SK-N-SH treated with all-trans-retinoic acid at 6 μM for 48 hours (cell line): ENCODE results near the gene COL6A2.
"Not testable (repeated sequence)": the region's sequence is repeated elsewhere in the genome, so short reads cannot be mapped to it uniquely, and the experiment has no call there.

Experiments used
- ATAC-seq: fragments of 200-7000 bp; cut with Tn5 transposase; 3 replicates; pipeline ENCODE4 v1.9.1; 2020; ENCODE audit warnings: mild to moderate bottlenecking, moderate library complexity
- BACH2 ChIP-seq: fragments of 250-450 bp; sonication (Bioruptor Pico); IDR thresholded peaks from 2 replicates; pipeline ENCODE4 v1.9.0; 2021; ENCODE audit warnings: mild to moderate bottlenecking, borderline replicate concordance
- CSRNP3 ChIP-seq: fragments of 250-450 bp; sonication (Bioruptor Pico); IDR thresholded peaks from 2 replicates; pipeline ENCODE4 v1.5.1; 2021; ENCODE audit warnings: mild to moderate bottlenecking, moderate library complexity
- ESRRG ChIP-seq: fragments of 250-450 bp; sonication (Bioruptor Pico); IDR thresholded peaks from 2 replicates; pipeline ENCODE4 v1.6.1; 2021; ENCODE audit warnings: mild to moderate bottlenecking
- GLIS3 ChIP-seq: fragments of 250-450 bp; sonication (Bioruptor Pico); IDR thresholded peaks from 2 replicates; pipeline ENCODE4 v1.5.0; 2020; ENCODE audit warnings: mild to moderate bottlenecking, moderate library complexity
- ISL1 ChIP-seq: fragments of 250-450 bp; sonication (Bioruptor Pico); IDR thresholded peaks from 2 replicates; pipeline ENCODE4 v2.1.2; 2022; ENCODE audit warnings: mild to moderate bottlenecking, moderate library complexity
- PPARA ChIP-seq: fragments of 250-450 bp; sonication (Bioruptor Pico); IDR thresholded peaks from 2 replicates; pipeline ENCODE4 v1.5.0; 2020; ENCODE audit warnings: mild to moderate bottlenecking, borderline replicate concordance
- RARB ChIP-seq: fragments of 250-450 bp; sonication (Bioruptor Pico); IDR thresholded peaks from 2 replicates; pipeline ENCODE4 v1.8.0; 2021; ENCODE audit warnings: mild to moderate bottlenecking, moderate library complexity
- SNAI2 ChIP-seq: fragments of 250-450 bp; sonication (Bioruptor Pico); IDR thresholded peaks from 2 replicates; pipeline ENCODE4 v1.5.0; 2020; ENCODE audit warnings: mild to moderate bottlenecking, moderate library complexity
- TCF4 ChIP-seq: fragments of 250-450 bp; sonication (Bioruptor Pico); IDR thresholded peaks from 2 replicates; pipeline ENCODE4 v1.8.0; 2021; ENCODE audit warnings: mild to moderate bottlenecking, moderate library complexity, borderline replicate concordance
- ZC3H10 ChIP-seq: fragments of 250-450 bp; sonication (Bioruptor Pico); IDR thresholded peaks from 2 replicates; pipeline ENCODE4 v1.5.1; 2021; ENCODE audit warnings: mild to moderate bottlenecking, moderate library complexity
- ZFP3 ChIP-seq: fragments of 250-450 bp; sonication (Bioruptor Pico); IDR thresholded peaks from 2 replicates; pipeline ENCODE4 v1.5.0; 2020; ENCODE audit warnings: mild to moderate bottlenecking, moderate library complexity
- ZFP30 ChIP-seq: fragments of 450-650 bp; formaldehyde crosslinking; IDR thresholded peaks from 2 replicates; pipeline ENCODE4 v1.5.0; 2022; ENCODE audit warnings: mild to moderate bottlenecking, moderate library complexity
- ZNF565 ChIP-seq: fragments of 450-650 bp; formaldehyde crosslinking; conservative IDR thresholded peaks from 2 replicates; pipeline ENCODE4 v1.5.0; 2020; ENCODE audit warnings: low read depth, mild to moderate bottlenecking, moderate library complexity
- ZNF70 ChIP-seq: fragments of 450-650 bp; formaldehyde crosslinking; IDR thresholded peaks from 2 replicates; pipeline ENCODE4 v1.5.0; 2020; ENCODE audit warnings: mild to moderate bottlenecking, moderate library complexity
- ZNF8 ChIP-seq: fragments of 450-650 bp; formaldehyde crosslinking; IDR thresholded peaks from 2 replicates; pipeline ENCODE4 v1.5.0; 2020; ENCODE audit warnings: mild to moderate bottlenecking, moderate library complexity
- TF ChIP-seq, protein P1 (sequence below): fragments of 250-450 bp; sonication (Bioruptor Pico); IDR thresholded peaks from 2 replicates; pipeline ENCODE4 v1.8.0; 2021; ENCODE audit warnings: low read depth, mild to moderate bottlenecking, moderate library complexity, borderline replicate concordance
- TF ChIP-seq, protein P2 (sequence below): fragments of 250-450 bp; sonication (Bioruptor Pico); IDR thresholded peaks from 2 replicates; pipeline ENCODE4 v1.5.1; 2020; ENCODE audit warnings: low read depth, mild to moderate bottlenecking, moderate library complexity
- TF ChIP-seq, protein P3 (sequence below): fragments of 250-450 bp; sonication (Bioruptor Pico); IDR thresholded peaks from 2 replicates; pipeline ENCODE4 v1.5.0; 2020; ENCODE audit warnings: mild to moderate bottlenecking, moderate library complexity
- TF ChIP-seq, protein P4 (sequence below): fragments of 250-450 bp; sonication (Bioruptor Pico); IDR thresholded peaks from 2 replicates; pipeline ENCODE4 v1.8.0; 2020; ENCODE audit warnings: mild to moderate bottlenecking, moderate library complexity, borderline replicate concordance

The COL6A2 gene

GRCh38 chr21:46100426-46100825 lies 2.5 kb downstream of the COL6A2 start:
- TF ChIP-seq ZNF70 (CRISPR knock-in tag), result no peak
- TF ChIP-seq SNAI2 (CRISPR knock-in tag), result no peak
- TF ChIP-seq, protein P1, sequence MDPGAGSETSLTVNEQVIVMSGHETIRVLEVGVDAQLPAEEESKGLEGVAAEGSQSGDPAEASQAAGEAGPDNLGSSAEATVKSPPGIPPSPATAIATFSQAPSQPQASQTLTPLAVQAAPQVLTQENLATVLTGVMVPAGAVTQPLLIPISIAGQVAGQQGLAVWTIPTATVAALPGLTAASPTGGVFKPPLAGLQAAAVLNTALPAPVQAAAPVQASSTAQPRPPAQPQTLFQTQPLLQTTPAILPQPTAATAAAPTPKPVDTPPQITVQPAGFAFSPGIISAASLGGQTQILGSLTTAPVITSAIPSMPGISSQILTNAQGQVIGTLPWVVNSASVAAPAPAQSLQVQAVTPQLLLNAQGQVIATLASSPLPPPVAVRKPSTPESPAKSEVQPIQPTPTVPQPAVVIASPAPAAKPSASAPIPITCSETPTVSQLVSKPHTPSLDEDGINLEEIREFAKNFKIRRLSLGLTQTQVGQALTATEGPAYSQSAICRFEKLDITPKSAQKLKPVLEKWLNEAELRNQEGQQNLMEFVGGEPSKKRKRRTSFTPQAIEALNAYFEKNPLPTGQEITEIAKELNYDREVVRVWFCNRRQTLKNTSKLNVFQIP (CRISPR knock-in tag), result no peak
- no peak for ATAC-seq

GRCh38 chr21:46100906-46101305 lies 3.0 kb downstream of the COL6A2 start:
- no peak for ATAC-seq
- no peak for TF ChIP-seq BACH2 (CRISPR knock-in tag)
- TF ChIP-seq TCF4 (CRISPR knock-in tag), result no peak
- TF ChIP-seq CSRNP3 (CRISPR knock-in tag), result no peak
- TF ChIP-seq, protein P2, sequence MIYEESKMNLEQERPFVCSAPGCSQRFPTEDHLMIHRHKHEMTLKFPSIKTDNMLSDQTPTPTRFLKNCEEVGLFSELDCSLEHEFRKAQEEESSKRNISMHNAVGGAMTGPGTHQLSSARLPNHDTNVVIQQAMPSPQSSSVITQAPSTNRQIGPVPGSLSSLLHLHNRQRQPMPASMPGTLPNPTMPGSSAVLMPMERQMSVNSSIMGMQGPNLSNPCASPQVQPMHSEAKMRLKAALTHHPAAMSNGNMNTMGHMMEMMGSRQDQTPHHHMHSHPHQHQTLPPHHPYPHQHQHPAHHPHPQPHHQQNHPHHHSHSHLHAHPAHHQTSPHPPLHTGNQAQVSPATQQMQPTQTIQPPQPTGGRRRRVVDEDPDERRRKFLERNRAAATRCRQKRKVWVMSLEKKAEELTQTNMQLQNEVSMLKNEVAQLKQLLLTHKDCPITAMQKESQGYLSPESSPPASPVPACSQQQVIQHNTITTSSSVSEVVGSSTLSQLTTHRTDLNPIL (CRISPR knock-in tag), result no peak
- TF ChIP-seq, protein P3, sequence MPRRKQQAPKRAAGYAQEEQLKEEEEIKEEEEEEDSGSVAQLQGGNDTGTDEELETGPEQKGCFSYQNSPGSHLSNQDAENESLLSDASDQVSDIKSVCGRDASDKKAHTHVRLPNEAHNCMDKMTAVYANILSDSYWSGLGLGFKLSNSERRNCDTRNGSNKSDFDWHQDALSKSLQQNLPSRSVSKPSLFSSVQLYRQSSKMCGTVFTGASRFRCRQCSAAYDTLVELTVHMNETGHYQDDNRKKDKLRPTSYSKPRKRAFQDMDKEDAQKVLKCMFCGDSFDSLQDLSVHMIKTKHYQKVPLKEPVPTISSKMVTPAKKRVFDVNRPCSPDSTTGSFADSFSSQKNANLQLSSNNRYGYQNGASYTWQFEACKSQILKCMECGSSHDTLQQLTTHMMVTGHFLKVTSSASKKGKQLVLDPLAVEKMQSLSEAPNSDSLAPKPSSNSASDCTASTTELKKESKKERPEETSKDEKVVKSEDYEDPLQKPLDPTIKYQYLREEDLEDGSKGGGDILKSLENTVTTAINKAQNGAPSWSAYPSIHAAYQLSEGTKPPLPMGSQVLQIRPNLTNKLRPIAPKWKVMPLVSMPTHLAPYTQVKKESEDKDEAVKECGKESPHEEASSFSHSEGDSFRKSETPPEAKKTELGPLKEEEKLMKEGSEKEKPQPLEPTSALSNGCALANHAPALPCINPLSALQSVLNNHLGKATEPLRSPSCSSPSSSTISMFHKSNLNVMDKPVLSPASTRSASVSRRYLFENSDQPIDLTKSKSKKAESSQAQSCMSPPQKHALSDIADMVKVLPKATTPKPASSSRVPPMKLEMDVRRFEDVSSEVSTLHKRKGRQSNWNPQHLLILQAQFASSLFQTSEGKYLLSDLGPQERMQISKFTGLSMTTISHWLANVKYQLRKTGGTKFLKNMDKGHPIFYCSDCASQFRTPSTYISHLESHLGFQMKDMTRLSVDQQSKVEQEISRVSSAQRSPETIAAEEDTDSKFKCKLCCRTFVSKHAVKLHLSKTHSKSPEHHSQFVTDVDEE (CRISPR knock-in tag), result no peak
- TF ChIP-seq PPARA (CRISPR knock-in tag), result no peak
- no peak for TF ChIP-seq ZNF8 (CRISPR knock-in tag)
- TF ChIP-seq ZFP3 (CRISPR knock-in tag), result no peak
- TF ChIP-seq RARB (CRISPR knock-in tag), result no peak
- no peak for TF ChIP-seq GLIS3 (CRISPR knock-in tag)
- no peak for TF ChIP-seq ZNF70 (CRISPR knock-in tag)
- TF ChIP-seq ZNF565 (CRISPR knock-in tag), result no peak
- TF ChIP-seq, protein P4, sequence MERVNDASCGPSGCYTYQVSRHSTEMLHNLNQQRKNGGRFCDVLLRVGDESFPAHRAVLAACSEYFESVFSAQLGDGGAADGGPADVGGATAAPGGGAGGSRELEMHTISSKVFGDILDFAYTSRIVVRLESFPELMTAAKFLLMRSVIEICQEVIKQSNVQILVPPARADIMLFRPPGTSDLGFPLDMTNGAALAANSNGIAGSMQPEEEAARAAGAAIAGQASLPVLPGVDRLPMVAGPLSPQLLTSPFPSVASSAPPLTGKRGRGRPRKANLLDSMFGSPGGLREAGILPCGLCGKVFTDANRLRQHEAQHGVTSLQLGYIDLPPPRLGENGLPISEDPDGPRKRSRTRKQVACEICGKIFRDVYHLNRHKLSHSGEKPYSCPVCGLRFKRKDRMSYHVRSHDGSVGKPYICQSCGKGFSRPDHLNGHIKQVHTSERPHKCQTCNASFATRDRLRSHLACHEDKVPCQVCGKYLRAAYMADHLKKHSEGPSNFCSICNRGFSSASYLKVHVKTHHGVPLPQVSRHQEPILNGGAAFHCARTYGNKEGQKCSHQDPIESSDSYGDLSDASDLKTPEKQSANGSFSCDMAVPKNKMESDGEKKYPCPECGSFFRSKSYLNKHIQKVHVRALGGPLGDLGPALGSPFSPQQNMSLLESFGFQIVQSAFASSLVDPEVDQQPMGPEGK (CRISPR knock-in tag), result no peak
- no peak for TF ChIP-seq SNAI2 (CRISPR knock-in tag)

- ATAC-seq, result no peak
- TF ChIP-seq ESRRG (no peak), ZC3H10 (CRISPR knock-in tag) (no peak), ZFP3 (CRISPR knock-in tag) (no peak)
- TF ChIP-seq, all 23 proteins: peak for 0
These were observed 6.2 kb downstream of the COL6A2 start for GRCh38 chr21:46104104-46104503.

GRCh38 chr21:46107376-46107775 lies 9.5 kb downstream of the COL6A2 start:
- not testable (repeated sequence) for ATAC-seq

DNA sequence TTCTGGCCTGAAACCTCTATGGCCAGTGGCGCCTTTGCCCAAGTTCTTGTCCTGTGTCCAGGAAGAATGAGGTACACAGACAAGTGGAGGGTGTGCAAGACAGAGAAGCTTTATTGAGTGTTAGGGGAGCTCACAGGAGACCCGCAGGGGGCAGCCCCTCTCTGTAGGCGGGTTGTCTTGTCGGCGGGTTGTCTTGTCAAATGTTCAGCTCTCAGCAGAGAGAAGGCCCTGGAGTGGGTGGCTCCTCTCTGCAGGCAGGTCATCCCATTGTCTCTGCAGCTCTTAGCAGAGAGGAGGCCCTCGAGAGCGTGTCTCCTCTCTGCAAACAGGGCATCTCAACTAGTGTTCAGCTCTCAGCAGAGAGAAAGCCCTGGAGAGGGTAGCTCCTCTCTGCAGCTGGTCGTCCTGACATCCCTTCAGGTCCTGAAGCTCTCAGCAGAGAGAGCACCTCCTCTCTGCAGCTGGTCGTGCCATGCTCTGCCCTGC lies 11.0 kb downstream of the COL6A2 start:
- no peak for TF ChIP-seq ZFP3 (CRISPR knock-in tag)
- TF ChIP-seq GLIS3 (CRISPR knock-in tag), result no peak
- TF ChIP-seq, protein P1 (CRISPR knock-in tag), result no peak
- TF ChIP-seq ZFP30 (CRISPR knock-in tag), result no peak
- no peak for TF ChIP-seq ISL1 (CRISPR knock-in tag)
- TF ChIP-seq RARB (CRISPR knock-in tag), result no peak
- ATAC-seq, result no peak
